Midbrain (tissue), 1 donor: ENCODE measurements around the gene SUGCT.
"Not testable (repeated sequence)": the region's sequence is repeated elsewhere in the genome, so short reads cannot be mapped to it uniquely, and the experiment has no call there.

Source experiments
- DNase-seq: peaks from one replicate; lab custom pipeline; 2025; lab: John Stamatoyannopoulos, UW

SUGCT gene

GRCh38 chr7:40621592-40621998 is 486.8 kb downstream of the SUGCT start:
- no peak for DNase-seq

DNA sequence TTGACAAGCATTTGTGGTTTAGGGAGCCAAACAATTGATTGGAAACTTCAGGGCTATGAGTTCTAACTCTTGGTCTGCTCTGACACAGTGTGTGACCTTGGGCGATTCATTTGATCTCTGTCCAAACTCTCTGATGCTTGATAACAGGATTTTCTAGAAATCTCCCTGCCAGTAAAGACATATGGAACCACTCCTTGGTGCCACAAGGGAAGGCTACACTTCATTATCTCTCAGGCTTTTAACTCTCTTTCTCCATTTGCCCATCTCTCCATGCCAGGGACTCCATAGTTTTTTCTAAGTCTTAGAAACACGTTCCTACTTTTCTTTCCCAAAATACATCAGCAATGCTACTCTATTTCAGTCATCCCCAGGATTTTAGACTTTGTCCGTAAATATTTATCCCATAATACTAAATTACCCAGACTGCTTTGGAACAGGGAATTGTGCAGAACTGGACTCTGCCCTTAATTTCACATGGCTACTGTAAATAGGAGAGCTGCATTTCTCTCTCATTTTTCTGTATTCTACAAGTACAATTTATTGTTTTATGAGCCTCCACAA is 488.2 kb downstream of the SUGCT start:
- no peak for DNase-seq

GRCh38 chr7:40623863-40624262 is 489.1 kb downstream of the SUGCT start:
- DNase-seq = no peak

- DNase-seq = not testable (repeated sequence)
Measured at GRCh38 chr7:40627361-40627760, 492.6 kb downstream of the SUGCT start.

DNA sequence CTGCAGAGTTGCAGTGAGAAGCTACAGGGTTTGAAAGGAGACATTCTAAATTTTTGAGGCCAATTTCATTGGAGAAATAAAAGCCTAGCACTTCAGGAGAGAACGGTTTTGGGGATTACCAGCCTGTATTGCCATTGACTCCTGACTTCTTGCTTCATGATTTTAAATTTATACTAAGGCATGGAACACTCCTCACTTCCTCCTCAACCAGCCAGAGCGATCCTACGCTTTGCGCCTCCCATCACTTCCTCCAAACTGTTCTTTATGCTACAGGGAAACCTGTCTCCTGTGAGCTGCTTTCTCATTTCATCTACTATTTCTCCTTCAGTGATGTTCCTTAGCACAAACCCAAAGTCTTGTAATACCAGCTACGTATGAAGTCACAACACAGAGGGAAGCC is 495.1 kb downstream of the SUGCT start:
- DNase-seq = no peak

DNA sequence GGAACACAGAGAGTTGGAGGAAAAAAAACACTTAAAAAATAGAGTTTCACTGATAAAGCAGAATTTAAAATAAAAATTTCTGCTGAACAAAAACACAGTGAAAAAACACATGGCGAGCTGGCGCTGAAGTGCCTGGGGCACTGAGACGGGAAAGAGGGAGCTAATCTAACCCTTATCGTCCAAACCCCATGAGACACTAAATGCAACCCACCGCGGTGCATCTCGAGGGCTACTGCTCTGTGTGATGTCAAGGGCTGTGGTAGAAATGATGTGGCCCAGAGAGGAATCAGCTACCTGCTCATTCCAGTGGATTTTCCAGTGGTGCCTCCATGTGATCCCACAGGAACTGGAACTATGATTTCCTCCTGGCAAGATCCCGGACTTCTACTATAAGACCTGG is 499.3 kb downstream of the SUGCT start:
- DNase-seq = no peak

GRCh38 chr7:40638545-40639320 is 503.9 kb downstream of the SUGCT start:
- no peak for DNase-seq

DNA sequence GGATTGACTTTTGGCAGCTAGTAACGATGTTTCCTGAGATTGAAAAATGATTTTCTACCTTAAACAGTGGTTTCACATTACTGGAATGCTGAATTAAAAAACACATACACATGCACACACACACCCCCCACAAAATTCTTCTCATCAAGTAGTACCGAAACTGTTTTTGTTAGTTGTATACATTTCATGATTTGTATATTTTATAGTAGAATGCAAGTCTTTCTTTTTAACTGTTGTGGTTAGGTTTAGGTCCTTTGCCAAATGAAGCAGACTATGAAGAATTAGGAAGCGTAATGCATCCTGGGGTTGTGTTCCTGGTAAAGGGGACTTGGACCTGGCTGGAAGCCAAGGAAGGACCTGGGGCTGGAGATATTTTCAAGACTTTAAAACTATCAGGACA is 505.8 kb downstream of the SUGCT start:
- no peak for DNase-seq

DNA sequence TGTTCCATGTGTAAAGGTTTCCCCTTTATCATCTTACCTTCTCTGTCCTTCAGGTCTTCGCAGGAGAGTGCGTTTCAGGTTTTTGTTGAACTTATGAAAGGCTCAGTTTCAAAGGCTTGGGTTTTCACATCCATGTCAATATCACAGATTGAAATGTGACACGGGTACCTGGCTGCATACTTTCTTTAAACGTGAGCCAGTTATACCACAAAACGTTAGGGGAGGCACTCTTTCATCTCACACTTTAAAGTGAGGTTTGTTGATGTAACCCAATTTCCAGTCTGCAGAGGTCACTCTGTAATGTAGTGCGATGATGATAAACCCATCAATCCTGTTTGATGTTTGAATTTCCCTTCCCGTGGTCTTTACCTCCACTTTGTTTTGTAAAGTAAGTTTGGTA is 506.9 kb downstream of the SUGCT start:
- no peak for DNase-seq

DNA sequence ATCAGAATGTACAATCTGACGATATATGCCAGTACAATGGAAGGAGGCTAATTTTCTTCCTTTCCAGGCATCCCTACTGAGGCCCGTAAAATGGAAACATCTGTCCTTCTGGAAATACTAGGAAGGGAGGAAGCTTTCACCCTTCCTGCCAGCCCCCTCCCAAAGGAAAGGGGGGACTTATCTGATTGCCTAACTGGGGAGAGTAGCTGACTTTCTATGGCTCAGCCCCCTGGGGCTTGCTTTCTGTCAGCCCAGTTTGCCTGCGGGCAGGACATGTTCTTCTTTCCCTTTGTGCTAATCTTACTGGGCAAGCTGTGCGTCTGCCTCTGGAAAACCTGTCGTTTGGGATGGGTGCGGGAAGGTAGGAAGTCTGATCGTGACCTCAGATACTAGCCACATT is 508.9 kb downstream of the SUGCT start:
- DNase-seq = no peak

- DNase-seq = no peak
Measured at GRCh38 chr7:40644454-40645188, 509.8 kb downstream of the SUGCT start.

- no peak for DNase-seq
Measured at GRCh38 chr7:40645197-40645596, 510.4 kb downstream of the SUGCT start.

DNA sequence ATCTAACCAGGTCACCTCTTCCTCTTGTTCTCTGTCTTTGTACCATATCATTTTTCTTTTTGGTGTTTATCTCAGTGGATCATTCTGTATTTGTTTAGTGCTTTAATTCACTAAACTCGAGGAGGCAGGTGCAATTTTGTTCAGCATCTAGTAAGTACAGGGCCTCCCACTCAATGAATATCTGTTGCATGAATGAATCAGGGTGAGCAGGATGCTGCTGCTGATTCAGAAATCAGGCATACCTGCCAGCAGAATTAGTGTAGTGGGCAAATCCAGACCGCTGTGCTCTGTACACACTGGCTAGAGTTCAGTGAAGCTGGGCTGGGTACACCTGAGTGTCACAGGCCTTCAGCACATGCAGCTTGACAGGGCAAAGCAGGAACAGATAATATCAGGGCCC is 511.9 kb downstream of the SUGCT start:
- no peak for DNase-seq

GRCh38 chr7:40647719-40648118 is 512.9 kb downstream of the SUGCT start:
- DNase-seq = no peak

GRCh38 chr7:40649247-40649646 is 514.4 kb downstream of the SUGCT start:
- DNase-seq = no peak

DNA sequence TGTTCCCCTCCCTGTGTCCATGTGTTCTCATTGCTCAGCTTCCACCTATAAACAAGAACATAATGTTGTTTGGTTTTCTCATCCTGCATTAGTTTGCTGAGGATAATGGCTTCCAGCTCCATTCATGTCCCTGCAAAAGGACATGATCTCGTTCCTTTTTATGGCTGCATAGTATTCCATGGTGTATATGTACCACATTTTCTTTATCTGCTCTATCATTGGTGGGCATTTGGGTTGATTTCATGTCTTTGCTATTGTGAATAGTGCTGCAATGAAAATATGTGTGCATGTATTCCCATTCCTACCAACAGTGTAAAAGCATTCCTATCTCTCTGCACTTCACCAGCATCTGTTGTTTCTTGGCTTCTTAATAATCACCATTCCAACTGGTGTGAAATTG is 516.1 kb downstream of the SUGCT start:
- not testable (repeated sequence) for DNase-seq

- no peak for DNase-seq
Measured at GRCh38 chr7:40654171-40654570, 519.4 kb downstream of the SUGCT start.

DNA sequence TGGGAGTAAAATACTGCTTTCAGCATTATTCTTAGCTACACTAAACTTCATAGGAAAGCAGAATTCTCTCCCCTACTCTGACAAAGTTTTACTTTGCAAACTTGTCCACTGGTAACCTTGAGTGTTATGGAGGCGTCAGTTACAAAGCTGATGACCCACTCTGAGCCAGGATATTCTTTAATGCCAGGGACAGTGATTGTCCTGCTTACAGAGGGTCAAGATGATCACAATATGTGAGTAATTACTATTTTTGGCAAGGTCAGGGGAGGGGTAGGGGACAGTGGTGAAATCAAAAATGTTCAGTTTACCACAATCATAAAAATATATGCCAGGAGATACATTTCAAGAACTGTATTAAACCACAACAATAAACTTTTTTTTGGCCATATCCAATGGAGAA is 520.6 kb downstream of the SUGCT start:
- no peak for DNase-seq

DNA sequence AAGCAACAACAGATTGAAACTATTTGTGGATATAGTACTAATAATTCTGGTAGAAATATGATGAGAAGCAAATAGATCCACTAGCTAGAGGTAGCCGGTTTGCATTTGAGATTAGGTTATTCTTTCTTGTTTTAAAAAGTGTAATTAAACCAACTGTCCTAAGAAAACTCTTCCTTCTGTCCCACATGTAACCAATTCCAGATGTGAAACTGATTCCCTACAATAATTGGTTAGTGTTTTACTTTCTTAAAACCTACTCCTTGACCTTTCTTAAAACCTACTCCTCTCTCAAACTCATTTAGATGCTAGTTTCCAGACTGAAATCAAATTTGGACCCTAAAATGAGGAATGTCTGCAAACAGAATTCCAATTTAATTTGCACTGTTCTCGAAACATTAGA is 521.5 kb downstream of the SUGCT start:
- DNase-seq = no peak

- DNase-seq = no peak
Measured at GRCh38 chr7:40658729-40659128, 523.9 kb downstream of the SUGCT start.

- no peak for DNase-seq
Measured at GRCh38 chr7:40659231-40659630, 524.4 kb downstream of the SUGCT start.

GRCh38 chr7:40673285-40673684 is 538.5 kb downstream of the SUGCT start:
- no peak for DNase-seq

DNA sequence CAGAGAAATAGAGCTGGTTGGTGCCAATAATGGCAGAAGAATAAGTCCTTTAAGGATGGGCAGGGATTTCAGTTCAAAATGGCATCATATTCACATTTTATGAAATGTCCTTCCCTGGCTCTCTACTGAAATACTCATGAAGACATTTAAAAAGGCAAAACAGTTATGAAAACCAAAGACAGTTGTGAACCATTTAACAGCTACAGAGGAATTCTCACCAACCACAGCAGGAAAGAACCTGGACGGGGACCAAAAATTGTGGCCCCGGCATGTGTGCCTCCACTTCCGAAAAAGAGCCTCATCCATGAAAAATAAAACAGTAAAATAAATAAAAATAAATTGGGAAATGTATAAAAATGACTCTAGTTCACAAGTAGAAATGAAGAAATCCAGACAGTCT is 539.5 kb downstream of the SUGCT start:
- no peak for DNase-seq
